Purkinje cell (primary cell): ENCODE data around the gene EDC3. TPM values are rescaled to one million over a fixed set of nuclear protein-coding genes. Genes with fewer than 3 reads are reported as not detected.

Experiments used
- polyA plus RNA-seq: library from polyadenylated mRNA; unstranded; fragments of >200 nt; fragmentation: Nextera tagmentation; gene quantifications from 2 replicates; pipeline ENCODE4 v1.2.1, GENCODE V29; 2014

The EDC3 gene, protein sequence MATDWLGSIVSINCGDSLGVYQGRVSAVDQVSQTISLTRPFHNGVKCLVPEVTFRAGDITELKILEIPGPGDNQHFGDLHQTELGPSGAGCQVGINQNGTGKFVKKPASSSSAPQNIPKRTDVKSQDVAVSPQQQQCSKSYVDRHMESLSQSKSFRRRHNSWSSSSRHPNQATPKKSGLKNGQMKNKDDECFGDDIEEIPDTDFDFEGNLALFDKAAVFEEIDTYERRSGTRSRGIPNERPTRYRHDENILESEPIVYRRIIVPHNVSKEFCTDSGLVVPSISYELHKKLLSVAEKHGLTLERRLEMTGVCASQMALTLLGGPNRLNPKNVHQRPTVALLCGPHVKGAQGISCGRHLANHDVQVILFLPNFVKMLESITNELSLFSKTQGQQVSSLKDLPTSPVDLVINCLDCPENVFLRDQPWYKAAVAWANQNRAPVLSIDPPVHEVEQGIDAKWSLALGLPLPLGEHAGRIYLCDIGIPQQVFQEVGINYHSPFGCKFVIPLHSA
- 3.7 and 5.3 TPM in 2 replicates for polyA plus RNA-seq

DNA sequence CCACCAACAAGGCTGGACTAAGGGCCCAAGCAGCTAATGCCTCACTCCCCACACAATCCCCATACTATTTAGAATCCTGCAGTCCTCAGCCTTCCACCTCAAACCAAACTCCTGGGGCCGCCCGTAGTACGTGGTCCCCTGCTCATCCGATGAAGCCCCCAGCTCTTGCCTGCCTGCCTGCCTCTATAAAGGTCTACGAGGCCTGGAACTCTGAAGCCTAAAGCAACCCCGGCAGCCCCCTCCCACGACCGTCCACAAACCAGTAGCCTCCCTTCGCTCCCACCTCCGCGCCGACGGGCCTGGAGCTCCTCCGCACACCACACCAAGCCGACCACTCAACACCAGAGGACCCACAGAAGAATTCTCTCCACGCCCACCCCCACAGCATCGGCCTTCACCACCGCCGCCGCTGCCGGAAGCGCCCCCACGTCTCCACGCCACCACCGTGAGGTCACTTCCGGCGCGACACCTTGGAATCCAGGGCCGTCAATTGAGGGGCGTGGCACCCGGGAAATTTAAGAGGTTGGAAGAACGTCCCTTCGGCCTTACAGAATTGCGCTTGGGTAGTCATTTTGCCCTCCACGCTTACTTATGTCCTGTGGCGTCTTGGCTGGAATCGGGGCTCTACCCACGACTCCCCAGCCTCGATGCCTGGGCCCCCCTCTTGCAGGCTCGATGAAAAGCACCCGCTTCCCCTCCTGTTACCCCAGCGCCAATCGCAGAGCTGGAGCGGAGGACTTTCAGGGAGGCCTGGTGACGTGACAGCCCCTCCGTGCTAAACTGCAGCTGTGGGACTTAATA lies at the start of gene EDC3:
EDC3 (minus strand) TSS at position 428 of the 801 bp plus-strand sequence. CDS start 20,900 bp downstream, outside the sequence.

GRCh38 chr15:74725225-74725774 lies 29.5 kb upstream of the EDC3 start, which contains the start of gene CYP1A1:
CYP1A1 (minus strand) TSS chr15:74725528; CDS start chr15:74723097, 2,431 bp downstream.

DNA sequence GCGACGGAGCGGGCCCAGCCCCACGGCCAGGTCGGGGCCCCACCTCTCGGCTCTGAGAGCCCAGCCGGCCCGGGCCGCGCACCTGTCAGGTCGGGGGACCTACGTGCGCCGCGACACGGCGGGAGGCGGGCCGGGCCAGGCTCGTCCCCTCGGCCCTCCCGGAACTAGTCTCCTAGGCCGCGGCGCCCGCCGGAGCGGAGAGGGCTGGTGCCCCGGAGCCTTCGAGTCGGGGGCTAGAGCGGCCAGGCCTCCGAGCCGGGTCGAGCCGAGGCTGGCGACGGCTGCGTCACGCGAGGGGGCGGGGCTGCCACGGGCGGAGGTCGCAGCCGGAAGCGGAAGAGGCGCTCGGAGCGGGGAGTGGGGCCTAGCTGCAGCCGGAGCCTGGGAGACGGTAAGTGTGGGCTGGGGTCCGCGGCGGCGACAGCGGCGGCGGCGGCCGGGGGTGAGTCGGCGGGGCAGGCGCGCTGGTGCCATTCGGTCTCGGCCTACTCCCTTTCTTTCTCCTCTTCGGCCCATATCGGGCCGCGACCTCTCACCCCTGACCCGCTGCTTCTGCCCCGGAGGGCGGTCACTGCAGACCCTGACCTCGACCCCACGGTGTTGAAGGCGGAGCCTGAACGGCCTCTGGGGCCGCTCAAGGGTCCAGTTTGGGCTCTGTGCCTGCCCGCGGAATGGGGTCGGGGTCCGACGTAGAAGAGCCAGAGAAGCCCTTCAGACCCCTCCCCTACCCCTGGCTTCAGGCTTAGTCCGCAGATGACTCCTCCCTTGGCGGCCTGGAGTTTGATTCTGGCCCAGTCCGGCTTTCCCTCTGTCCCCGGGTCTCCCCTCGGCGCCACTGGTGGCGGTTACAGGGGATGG lies 80.1 kb downstream of the EDC3 start, which contains the start of gene CLK3:
CLK3 (plus strand) TSS at position 329 of the 858 bp plus-strand sequence. CDS start 3,361 bp downstream, outside the sequence.

Other genes with a start within 250 kb of the EDC3 start
- gene UBL7, start 234.9 kb downstream of the EDC3 start, polyA plus RNA-seq: 43.9 and 53.7 TPM in 2 replicates
- 1.6 and 2.1 TPM in 2 replicates for gene ARID3B, start 154.8 kb downstream of the EDC3 start, polyA plus RNA-seq
- 5.9 and 8.1 TPM in 2 replicates for gene CLK3, start 80.2 kb downstream of the EDC3 start, polyA plus RNA-seq
- gene CYP1A1, start 29.5 kb upstream of the EDC3 start, polyA plus RNA-seq: not detected in 2 replicates
- gene CYP1A2, start 52.8 kb upstream of the EDC3 start, polyA plus RNA-seq: not detected in 2 replicates
- 0.19 and 0.24 TPM in 2 replicates for gene CSK, start 86.1 kb upstream of the EDC3 start, polyA plus RNA-seq
- gene LMAN1L, start 116.8 kb upstream of the EDC3 start, polyA plus RNA-seq: not detected in 2 replicates
- gene CPLX3, start 130.6 kb upstream of the EDC3 start, polyA plus RNA-seq: 2.4 TPM in 1 of 2 replicates, not detected in the other
- 2.9 and 6.7 TPM in 2 replicates for gene ULK3, start 147.1 kb upstream of the EDC3 start, polyA plus RNA-seq
- gene SCAMP2, start 177.3 kb upstream of the EDC3 start, polyA plus RNA-seq: 6.7 and 14.8 TPM in 2 replicates
- gene MPI, start 194.0 kb upstream of the EDC3 start, polyA plus RNA-seq: 16.4 and 21.3 TPM in 2 replicates
- 9.9 and 10.2 TPM in 2 replicates for gene FAM219B, start 210.8 kb upstream of the EDC3 start, polyA plus RNA-seq
- 184 and 373 TPM in 2 replicates for gene COX5A, start 242.0 kb upstream of the EDC3 start, polyA plus RNA-seq